ENCODE results near the gene TEDC1. TPM values are rescaled to one million over a fixed set of nuclear protein-coding genes. Genes with fewer than 3 reads are reported as not detected.

Gene TEDC1
- total RNA-seq, 2 experiments from 2014 or later, result 40.7 to 53.2 TPM

- Mint-ChIP-seq H3K9me3 (no peaks in the 10 kb centered on the region), H3K4me3 (no peak overlapping the region), H3K4me1 (peaks cover 2% of the 10 kb centered on the region), H3K27me3 (peaks cover 3% of the 10 kb centered on the region), H3K27ac (no peak overlapping the region), H3K36me3 (ENCODE audit: low read depth) (no peaks in the 10 kb centered on the region)
- CTCF ChIA-PET, result interaction anchor here (0.7 to 0.8 kb wide), 2 partner anchors 11 to 97 kb away, joined by 3 to 5 read pairs; no protein-coding TSS in a partner anchor
- POLR2A ChIA-PET, result no interaction called here
- DNase-seq, result no peak
These were observed 11.6 kb downstream of the TEDC1 start for GRCh38 chr14:105502446-105503295.

- no peak for DNase-seq
- no peak overlapping the region for H3K4me3 Mint-ChIP-seq
- no peak overlapping the region for H3K27ac Mint-ChIP-seq
- no peaks in the 10 kb centered on the region for H3K36me3 Mint-ChIP-seq (ENCODE audit: low read depth)
- ChIA-PET POLR2A (no interaction called here), CTCF (no interaction called here)
- H3K27me3 Mint-ChIP-seq, result peaks cover 7% of the 10 kb centered on the region
- no peaks in the 10 kb centered on the region for H3K9me3 Mint-ChIP-seq
- H3K4me1 Mint-ChIP-seq, result peaks cover 6% of the 10 kb centered on the region
These were observed 12.2 kb downstream of the TEDC1 start for GRCh38 chr14:105503296-105503640.

- CTCF ChIA-PET, result interaction anchor here (0.7 kb wide), 1 partner anchor 15 kb away, joined by 3 read pairs; no protein-coding TSS in a partner anchor
- no peak for DNase-seq
- Mint-ChIP-seq H3K4me3 (no peak overlapping the region), H3K4me1 (peaks cover 8% of the 10 kb centered on the region), H3K27ac (no peak overlapping the region), H3K9me3 (no peaks in the 10 kb centered on the region), H3K36me3 (ENCODE audit: low read depth) (no peaks in the 10 kb centered on the region), H3K27me3 (peaks cover 10% of the 10 kb centered on the region)
- POLR2A ChIA-PET, result no interaction called here
These were observed 13.1 kb downstream of the TEDC1 start for GRCh38 chr14:105503935-105504692.

- POLR2A ChIA-PET, result no interaction called here
- Mint-ChIP-seq H3K4me1 (peaks cover 8% of the 10 kb centered on the region), H3K27me3 (peaks cover 10% of the 10 kb centered on the region), H3K36me3 (ENCODE audit: low read depth) (no peaks in the 10 kb centered on the region), H3K27ac (no peak overlapping the region), H3K9me3 (no peaks in the 10 kb centered on the region), H3K4me3 (no peak overlapping the region)
- no peak for DNase-seq
- CTCF ChIA-PET, result interaction anchor here (0.7 kb wide), 1 partner anchor 14 kb away, joined by 3 read pairs; no protein-coding TSS in a partner anchor
These were observed 14.1 kb downstream of the TEDC1 start for GRCh38 chr14:105505101-105505500.

- CTCF ChIA-PET, result interaction anchor here (0.6 to 1.8 kb wide), 4 partner anchors 18 to 141 kb away, joined by 3 to 4 read pairs (median 3); no protein-coding TSS in a partner anchor
- no peak for DNase-seq
- Mint-ChIP-seq H3K4me3 (no peak overlapping the region), H3K27me3 (peaks cover 18% of the 10 kb centered on the region), H3K9me3 (no peaks in the 10 kb centered on the region), H3K36me3 (ENCODE audit: low read depth) (no peaks in the 10 kb centered on the region), H3K4me1 (peaks cover 8% of the 10 kb centered on the region), H3K27ac (no peak overlapping the region)
- POLR2A ChIA-PET, result interaction anchor here (0.6 kb wide), 1 partner anchor 237 kb away, joined by 3 read pairs; no protein-coding TSS in a partner anchor
These were observed 16.2 kb downstream of the TEDC1 start for GRCh38 chr14:105507247-105507646.

GRCh38 chr14:105508069-105508468 lies 17.0 kb downstream of the TEDC1 start:
- POLR2A ChIA-PET, result no interaction called here
- peaks cover 8% of the 10 kb centered on the region for H3K4me1 Mint-ChIP-seq
- H3K4me3 Mint-ChIP-seq, result no peak overlapping the region
- CTCF ChIA-PET, result interaction anchor here (1.8 kb wide), 1 partner anchor 18 kb away, joined by 4 read pairs; no protein-coding TSS in a partner anchor
- no peaks in the 10 kb centered on the region for H3K36me3 Mint-ChIP-seq (ENCODE audit: low read depth)
- H3K27ac Mint-ChIP-seq, result no peak overlapping the region
- peaks cover 20% of the 10 kb centered on the region for H3K27me3 Mint-ChIP-seq
- no peaks in the 10 kb centered on the region for H3K9me3 Mint-ChIP-seq
- no peak for DNase-seq

- Mint-ChIP-seq H3K27ac (no peak overlapping the region), H3K4me1 (peaks cover 8% of the 10 kb centered on the region), H3K27me3 (peaks cover 22% of the 10 kb centered on the region), H3K4me3 (no peak overlapping the region), H3K36me3 (ENCODE audit: low read depth) (no peaks in the 10 kb centered on the region), H3K9me3 (no peaks in the 10 kb centered on the region)
- CTCF ChIA-PET, result interaction anchor here (1.8 kb wide), 1 partner anchor 19 kb away, joined by 4 read pairs; no protein-coding TSS in a partner anchor
- DNase-seq, result no peak
- POLR2A ChIA-PET, result no interaction called here
These were observed 17.6 kb downstream of the TEDC1 start for GRCh38 chr14:105508601-105509000.

GRCh38 chr14:105517096-105517495 lies 26.1 kb downstream of the TEDC1 start:
- Mint-ChIP-seq H3K9me3 (no peaks in the 10 kb centered on the region), H3K27me3 (peaks cover 38% of the 10 kb centered on the region)
- CTCF ChIA-PET, result interaction anchor here (1.3 kb wide), 1 partner anchor 9 kb away, joined by 3 read pairs; no protein-coding TSS in a partner anchor

GRCh38 chr14:105519946-105520698 lies 29.1 kb downstream of the TEDC1 start:
- CTCF ChIA-PET, result no interaction called here

More at GRCh38 chr14:105517096-105517495, 26.1 kb downstream of the TEDC1 start:
- H3K4me3 Mint-ChIP-seq, result no peak overlapping the region
- no peak for DNase-seq
- no peak overlapping the region for H3K27ac Mint-ChIP-seq
- POLR2A ChIA-PET, result no interaction called here
- no peaks in the 10 kb centered on the region for H3K36me3 Mint-ChIP-seq (ENCODE audit: low read depth)
- H3K4me1 Mint-ChIP-seq, result no peaks in the 10 kb centered on the region

GRCh38 chr14:105525326-105525725 lies 34.3 kb downstream of the TEDC1 start:
- Mint-ChIP-seq H3K27me3 (peaks cover 35% of the 10 kb centered on the region), H3K27ac (no peak overlapping the region), H3K4me1 (peaks cover 20% of the 10 kb centered on the region), H3K36me3 (ENCODE audit: low read depth) (no peaks in the 10 kb centered on the region), H3K4me3 (no peak overlapping the region), H3K9me3 (no peaks in the 10 kb centered on the region)
- no peak for DNase-seq
- ChIA-PET POLR2A (no interaction called here), CTCF (interaction anchor here (1.0 kb wide), 2 partner anchors 9 to 45 kb away, joined by 3 to 4 read pairs; no protein-coding TSS in a partner anchor)

More at GRCh38 chr14:105519946-105520698, 29.1 kb downstream of the TEDC1 start:
- POLR2A ChIA-PET, result no interaction called here
- Mint-ChIP-seq H3K36me3 (ENCODE audit: low read depth) (no peaks in the 10 kb centered on the region), H3K4me1 (no peaks in the 10 kb centered on the region), H3K9me3 (no peaks in the 10 kb centered on the region), H3K27ac (no peak overlapping the region), H3K27me3 (peaks cover 47% of the 10 kb centered on the region), H3K4me3 (no peak overlapping the region)
- DNase-seq, result no peak

GRCh38 chr14:105525861-105526775 lies 35.1 kb downstream of the TEDC1 start, which contains the start of gene TMEM121:
TSS of gene TMEM121 (plus strand) at chr14:105526583. CDS start at chr14:105528835, 2,252 bp downstream.
- Mint-ChIP-seq H3K4me3 (peak within 1 kb of the TSS; percentile 69), H3K36me3 (ENCODE audit: low read depth) (no peaks in the 10 kb centered on the region), H3K9me3 (no peaks in the 10 kb centered on the region), H3K4me1 (peaks cover 25% of the 10 kb centered on the region), H3K27me3 (peaks cover 33% of the 10 kb centered on the region), H3K27ac (peak within 1 kb of the TSS; percentile 77)
- peak; percentile 27 for DNase-seq
- ChIA-PET POLR2A (no interaction called here), CTCF (interaction anchor here (1.0 kb wide), 2 partner anchors 10 to 45 kb away, joined by 3 to 4 read pairs; no protein-coding TSS in a partner anchor)
